ENCODE results near the gene DTX3L. TPM values are rescaled to one million over a fixed set of nuclear protein-coding genes. Genes with fewer than 3 reads are reported as not detected.

The DTX3L gene
- total and polyA plus RNA-seq, 2 of the 13 experiments (the other 11 are each of a cell fraction or from before 2014, with no cell fraction given) = 2.5 to 10.9 TPM

DNA sequence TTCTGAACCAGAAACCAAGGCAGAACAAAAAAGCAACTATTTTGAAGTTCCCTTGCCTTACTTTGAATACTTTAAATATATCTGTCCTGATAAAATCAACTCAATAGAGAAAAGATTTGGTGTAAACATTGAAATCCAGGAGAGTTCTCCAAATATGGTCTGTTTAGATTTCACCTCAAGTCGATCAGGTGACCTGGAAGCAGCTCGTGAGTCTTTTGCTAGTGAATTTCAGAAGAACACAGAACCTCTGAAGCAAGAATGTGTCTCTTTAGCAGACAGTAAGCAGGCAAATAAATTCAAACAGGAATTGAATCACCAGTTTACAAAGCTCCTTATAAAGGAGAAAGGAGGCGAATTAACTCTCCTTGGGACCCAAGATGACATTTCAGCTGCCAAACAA, 4.6 kb downstream of the DTX3L start:
- Histone ChIP-seq H3K36me3 (replicated peaks in 1 of 2; ENCODE audit: control insufficient read depth in 1 of 2, insufficient read depth in 2 of 2, low read length in 2 of 2) (peaks cover 4 to 17% of the 10 kb centered on the region in 2 experiments; a peak in 4 of 5 replicates), H4K20me1 (ENCODE audit: insufficient read depth, low read length) (no peaks in the 10 kb centered on the region), H3K4me1 (ENCODE audit: insufficient read depth, low read length) (peaks cover 25% of the 10 kb centered on the region), H2AFZ (ENCODE audit: low read length) (no peak overlapping the region), H3K79me2 (ENCODE audit: insufficient read depth, low read length) (peaks cover 2% of the 10 kb centered on the region), H3K4me2 (ENCODE audit: low read depth, low read length) (no peak overlapping the region), H3K9me3 (ENCODE audit: low read length) (no peaks in the 10 kb centered on the region), H3K9ac (ENCODE audit: insufficient read depth, low read depth, low read length) (no peak overlapping the region), H3K27ac (ENCODE audit: extremely low read length, insufficient read depth, low read length) (no peak overlapping the region), H3K27me3 (ENCODE audit: control insufficient read depth in 1 of 2, insufficient read depth in 2 of 2, low read length in 2 of 2) (no peaks in the 10 kb centered on the region), H3K4me3 (replicated peaks in 1 of 3; ENCODE audit: insufficient read depth in 1 of 3, low read depth in 2 of 3, low read length in 3 of 3) (no peak overlapping the region)
- TF ChIP-seq GATA4 (IDR thresholded peaks at IDR 0.05; ENCODE audit: borderline replicate concordance, low read depth) (no peak), ZNF747 (CRISPR knock-in tag; IDR thresholded peaks at IDR 0.05; ENCODE audit: borderline replicate concordance) (no peak), ZNF512B (CRISPR knock-in tag; IDR thresholded peaks at IDR 0.05; ENCODE audit: borderline replicate concordance) (no peak), AKAP8 (CRISPR knock-in tag; IDR thresholded peaks at IDR 0.05) (no peak), REXO4 (CRISPR knock-in tag; IDR thresholded peaks at IDR 0.05; ENCODE audit: borderline replicate concordance) (no peak), IKZF4 (CRISPR knock-in tag; IDR thresholded peaks at IDR 0.05; ENCODE audit: borderline replicate concordance, low read depth, not compliant biosample characterization) (no peak), ZNF12 (CRISPR knock-in tag; IDR thresholded peaks at IDR 0.05) (no peak), CBFB (CRISPR knock-in tag; IDR thresholded peaks at IDR 0.05) (no peak), ZNF225 (CRISPR knock-in tag; IDR thresholded peaks at IDR 0.05) (no peak), SP5 (CRISPR knock-in tag; IDR thresholded peaks at IDR 0.05; ENCODE audit: borderline replicate concordance, low read depth) (no peak), FIP1L1 (IDR thresholded peaks at IDR 0.05; ENCODE audit: borderline replicate concordance, insufficient read depth, low read depth, low read length) (no peak), FOXP1 (IDR thresholded peaks at IDR 0.05) (no peak), FOXP1 (CRISPR knock-in tag; IDR thresholded peaks at IDR 0.05) (no peak), ZNF550 (CRISPR knock-in tag; IDR thresholded peaks at IDR 0.05; ENCODE audit: borderline replicate concordance) (no peak), EEA1 (CRISPR knock-in tag; IDR thresholded peaks at IDR 0.05; ENCODE audit: borderline replicate concordance) (no peak), SNRNP70 (IDR thresholded peaks at IDR 0.05; ENCODE audit: low read depth, low read length) (no peak), DR1 (CRISPR knock-in tag; IDR thresholded peaks at IDR 0.05) (no peak), REL (CRISPR knock-in tag; conservative IDR thresholded peaks at IDR 0.05) (no peak), HINFP (CRISPR knock-in tag; IDR thresholded peaks at IDR 0.05; ENCODE audit: low read depth) (no peak)
- POLR2A ChIA-PET = no interaction called here
- intact Hi-C loops (cut with micrococcal nuclease; ENCODE audit: unreplicated experiment) = no loop called here
- ATAC-seq (no peak), FAIRE-seq (no peak), DNase-seq (ENCODE audit: low spot score) (no peak)
- in situ Hi-C loops (cut with HindIII; ENCODE audit: extremely low pct_ligation_motif_present, low pct_unique_long_range_greater_than_20kb) = no loop called here
- CTCF ChIA-PET (ENCODE audit: low intra/inter-chr PET ratio, low total read pairs) = no interaction called here
- BruUV-seq (replicated peaks) = no TSS peak
- WGBS (ENCODE audit: low lambda C conversion rate) = 81% methylated on average over 3 of the region's 3 CpGs

Measured in HepG2 (cell line).